Upper lobe of left lung (tissue), 4 donors: ENCODE results near the gene OR1N2.

Source experiments
- EP300 ChIP-seq, 4 donors: sonication (generic); formaldehyde crosslinking; IDR thresholded peaks; one replicate each; pipeline ENCODE4 v1.5.1; 2017; ENCODE audit warnings: antibody characterized with exemption in 4 of 4, control low read depth in 2 of 4
- POLR2A ChIP-seq, 4 donors: fragments of 450-650 bp; IDR thresholded peaks; one replicate each; pipeline ENCODE4 v1.5.1; 2016 to 2017; ENCODE audit warnings: antibody characterized with exemption in 4 of 4, mild to moderate bottlenecking in 2 of 4
- TF ChIP-seq, protein P1 (sequence below), 6 experiments: fragments of 450-650 bp in 4 of 6; fragments of 200-600 bp in 2 of 6; sonication (generic) in 2 of 6; IDR thresholded peaks; one replicate each; pipeline ENCODE4 v1.5.1; 2016 to 2019; ENCODE audit warnings: antibody characterized with exemption in 6 of 6

GRCh38 chr9:122538757-122539156, 14.2 kb upstream of the OR1N2 start:
- TF ChIP-seq, protein P1, sequence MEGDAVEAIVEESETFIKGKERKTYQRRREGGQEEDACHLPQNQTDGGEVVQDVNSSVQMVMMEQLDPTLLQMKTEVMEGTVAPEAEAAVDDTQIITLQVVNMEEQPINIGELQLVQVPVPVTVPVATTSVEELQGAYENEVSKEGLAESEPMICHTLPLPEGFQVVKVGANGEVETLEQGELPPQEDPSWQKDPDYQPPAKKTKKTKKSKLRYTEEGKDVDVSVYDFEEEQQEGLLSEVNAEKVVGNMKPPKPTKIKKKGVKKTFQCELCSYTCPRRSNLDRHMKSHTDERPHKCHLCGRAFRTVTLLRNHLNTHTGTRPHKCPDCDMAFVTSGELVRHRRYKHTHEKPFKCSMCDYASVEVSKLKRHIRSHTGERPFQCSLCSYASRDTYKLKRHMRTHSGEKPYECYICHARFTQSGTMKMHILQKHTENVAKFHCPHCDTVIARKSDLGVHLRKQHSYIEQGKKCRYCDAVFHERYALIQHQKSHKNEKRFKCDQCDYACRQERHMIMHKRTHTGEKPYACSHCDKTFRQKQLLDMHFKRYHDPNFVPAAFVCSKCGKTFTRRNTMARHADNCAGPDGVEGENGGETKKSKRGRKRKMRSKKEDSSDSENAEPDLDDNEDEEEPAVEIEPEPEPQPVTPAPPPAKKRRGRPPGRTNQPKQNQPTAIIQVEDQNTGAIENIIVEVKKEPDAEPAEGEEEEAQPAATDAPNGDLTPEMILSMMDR (IDR thresholded peaks at IDR 0.05), result no peak
- no peak for TF ChIP-seq EP300 (IDR thresholded peaks at IDR 0.05)
- no peak for TF ChIP-seq POLR2A (IDR thresholded peaks at IDR 0.05)
